Islet precursor cell (in vitro differentiated cells): ENCODE measurements around the gene RYR1.
"Not testable (repeated sequence)": the region's sequence is repeated elsewhere in the genome, so short reads cannot be mapped to it uniquely, and the experiment has no call there.

Source experiments
- DNase-seq: peaks from one replicate; pipeline ENCODE4 v3.0.0-alpha.2; 2018

Gene RYR1

GRCh38 chr19:38571682-38572081, 138.2 kb downstream of the RYR1 start:
- DNase-seq, result no peak

- no peak for DNase-seq
These were observed 144.3 kb downstream of the RYR1 start for GRCh38 chr19:38577826-38578225.

GRCh38 chr19:38579304-38579703, 145.8 kb downstream of the RYR1 start:
- DNase-seq, result not testable (repeated sequence)

DNA sequence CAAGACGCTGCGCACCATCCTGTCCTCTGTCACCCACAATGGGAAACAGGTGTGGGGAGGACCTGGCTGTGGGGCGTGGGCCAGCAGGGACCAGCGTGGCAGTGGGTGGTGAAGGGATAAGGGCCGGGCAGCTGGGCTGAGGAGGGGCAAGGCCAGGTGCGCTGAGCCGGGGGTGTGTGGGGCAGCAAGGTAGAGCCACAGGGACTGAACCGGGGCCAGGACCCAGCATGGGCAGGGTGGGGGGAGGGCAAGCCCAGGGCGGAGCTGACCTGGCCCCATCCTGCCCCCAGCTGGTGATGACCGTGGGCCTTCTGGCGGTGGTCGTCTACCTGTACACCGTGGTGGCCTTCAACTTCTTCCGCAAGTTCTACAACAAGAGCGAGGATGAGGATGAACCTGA, 146.6 kb downstream of the RYR1 start:
- DNase-seq, result no peak

DNA sequence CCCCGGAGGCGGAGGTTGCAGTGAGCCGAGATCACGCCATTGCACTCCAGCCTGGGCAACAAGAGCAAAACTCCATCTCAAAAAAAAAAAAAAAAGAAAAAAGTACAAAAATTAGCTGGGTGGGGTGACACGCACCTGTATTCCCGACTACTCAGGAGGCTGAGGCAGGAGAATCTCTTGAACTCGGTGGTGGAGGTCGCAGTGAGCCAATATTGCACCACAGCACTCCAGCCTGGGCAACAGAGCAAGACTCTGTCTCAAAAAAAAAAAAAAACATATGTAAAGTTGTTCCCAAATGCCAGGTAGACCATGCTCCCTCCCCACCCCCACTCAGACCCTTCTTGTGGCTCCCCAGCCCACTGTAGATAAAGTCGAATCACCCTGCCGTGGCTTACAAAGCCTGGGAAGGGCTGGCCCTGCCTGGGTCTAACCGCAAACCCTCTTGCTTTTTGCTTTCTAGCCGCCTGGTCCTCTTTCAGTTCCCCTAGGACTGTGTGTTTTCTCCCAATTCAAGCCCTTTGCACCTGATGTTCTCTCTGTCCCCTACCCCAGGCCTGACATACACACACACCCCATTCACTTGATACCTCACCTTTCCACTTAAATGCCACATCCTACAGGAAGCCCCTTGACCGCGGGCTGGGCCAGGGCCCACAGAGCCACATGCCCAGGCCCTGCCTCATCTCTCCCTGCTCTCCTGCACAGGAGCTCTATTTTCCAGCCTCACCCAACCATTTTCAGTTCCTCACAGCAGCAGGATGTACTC, 149.9 kb downstream of the RYR1 start:
- no peak for DNase-seq

- no peak for DNase-seq
These were observed 150.5 kb downstream of the RYR1 start for GRCh38 chr19:38583985-38584305.

DNA sequence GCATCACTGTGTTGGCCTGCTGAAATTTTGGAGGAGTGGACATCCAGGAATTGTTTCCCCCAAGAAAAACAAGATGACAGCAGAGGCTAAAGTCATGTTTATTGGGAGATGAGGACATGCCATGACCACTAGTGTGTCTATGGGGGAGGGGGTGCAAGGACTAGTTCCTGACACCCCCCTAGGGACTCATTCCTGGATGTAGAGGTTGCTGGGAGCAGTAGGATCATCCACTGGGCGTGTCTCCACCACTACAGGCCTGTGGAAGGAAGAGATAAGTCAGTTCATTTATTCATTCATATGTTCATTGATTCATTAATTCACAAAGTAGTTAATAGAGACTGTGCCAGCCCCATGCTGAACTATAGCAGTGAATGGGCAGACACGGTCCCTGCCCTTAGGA, 154.1 kb downstream of the RYR1 start:
- DNase-seq, result no peak

DNA sequence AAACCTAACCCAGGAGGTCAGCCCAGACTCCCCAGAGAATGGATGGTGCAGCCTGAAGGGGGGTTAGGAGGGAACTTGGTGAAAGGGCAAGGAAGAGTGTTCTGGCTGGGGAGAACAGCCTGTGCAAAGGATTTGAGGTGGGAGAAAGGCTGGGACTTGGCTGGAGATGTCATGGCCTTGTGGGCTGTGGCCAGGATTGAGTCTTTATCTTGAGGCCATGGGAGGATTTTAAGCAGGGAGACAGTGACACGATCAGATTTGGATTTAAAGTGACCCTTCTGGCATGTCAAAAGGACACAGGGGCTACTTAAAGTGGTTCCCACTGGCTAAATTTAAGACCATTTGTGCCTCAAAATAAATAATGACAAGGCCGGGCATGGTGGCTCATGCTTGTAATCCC, 154.6 kb downstream of the RYR1 start:
- no peak for DNase-seq

DNA sequence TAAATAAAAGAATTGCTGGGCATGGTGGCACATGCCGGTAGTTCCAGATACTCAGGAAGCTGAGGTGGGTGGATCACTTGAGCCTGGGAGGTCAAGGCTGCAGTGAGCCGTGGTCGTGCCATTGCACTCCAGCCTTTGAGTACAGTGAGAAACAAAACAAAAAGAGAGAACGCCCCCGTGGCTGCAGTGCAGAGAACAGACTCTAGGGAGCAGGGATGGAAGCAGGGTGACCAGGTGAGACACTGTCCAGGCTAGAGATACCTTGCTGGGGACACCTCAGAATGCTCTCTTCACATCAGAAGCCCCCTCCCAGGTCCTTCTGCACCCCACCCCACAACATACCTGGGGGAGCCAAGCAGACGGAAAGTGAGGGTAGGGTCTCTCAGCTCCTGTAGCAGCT, 159.4 kb downstream of the RYR1 start:
- no peak for DNase-seq

GRCh38 chr19:38596057-38596981, 162.8 kb downstream of the RYR1 start:
- peak; percentile 81 for DNase-seq

DNA sequence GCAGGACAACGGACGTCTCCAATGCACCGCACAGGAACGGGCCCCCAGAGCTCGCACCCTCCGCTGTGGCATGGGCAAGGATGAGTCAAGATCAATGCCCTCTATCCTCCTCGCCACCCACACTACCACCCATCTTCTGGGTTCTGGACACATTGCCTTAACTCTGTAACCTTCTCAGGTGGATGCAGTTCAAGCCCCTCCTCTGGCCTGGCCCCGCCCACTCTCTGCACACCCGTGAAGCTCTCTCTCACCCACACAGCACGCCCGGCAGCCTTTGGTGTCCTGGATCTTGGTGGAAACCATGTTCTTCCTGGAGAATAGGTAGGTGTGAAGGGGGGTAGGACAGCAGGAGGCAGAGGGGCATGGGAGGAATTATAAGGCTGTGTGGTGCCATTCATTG, 163.6 kb downstream of the RYR1 start:
- DNase-seq, result no peak

GRCh38 chr19:38599722-38600121, 166.2 kb downstream of the RYR1 start:
- DNase-seq, result no peak

GRCh38 chr19:38602856-38603255, 169.4 kb downstream of the RYR1 start:
- not testable (repeated sequence) for DNase-seq

DNA sequence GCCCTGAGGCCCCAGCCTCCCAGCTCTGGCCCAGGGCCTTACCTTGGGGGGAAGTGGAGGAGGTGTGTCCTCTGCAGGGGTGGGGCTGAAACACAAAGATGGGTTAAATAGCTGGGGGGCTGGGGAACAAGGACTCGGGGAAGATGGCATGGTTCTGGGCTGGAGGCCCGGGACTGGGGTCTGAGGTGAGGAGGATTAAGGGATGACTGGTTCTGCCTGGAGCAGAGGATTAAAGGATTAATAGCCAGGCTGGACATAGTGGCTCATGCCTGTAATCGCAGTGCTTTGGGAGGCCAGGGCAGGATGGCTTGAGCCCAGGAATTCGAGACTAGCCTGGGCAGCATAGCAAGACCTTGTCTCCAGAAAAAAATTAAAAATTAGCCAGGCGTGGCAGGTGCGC, 172.6 kb downstream of the RYR1 start:
- no peak for DNase-seq

DNA sequence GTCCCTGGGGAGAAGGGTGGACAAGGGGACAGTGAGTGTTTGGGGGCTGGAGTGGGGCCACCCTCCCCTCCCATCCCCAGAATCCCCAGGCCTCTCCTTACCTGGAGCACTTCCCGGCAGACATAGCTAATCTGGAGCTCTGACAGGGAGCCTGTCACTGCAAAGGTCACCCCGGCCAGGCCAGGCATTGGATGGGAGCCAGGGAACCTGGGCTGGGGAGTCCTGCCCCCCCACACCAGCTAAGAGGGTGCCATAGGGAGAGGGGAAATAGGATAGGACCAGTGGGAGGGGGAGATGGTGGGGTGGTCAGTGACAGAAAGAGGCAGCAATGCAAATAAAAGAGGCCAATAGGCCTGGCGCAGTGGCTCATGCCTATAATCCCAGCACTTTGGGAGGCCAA, 180.8 kb downstream of the RYR1 start:
- DNase-seq, result no peak

GRCh38 chr19:38615007-38615581, 181.6 kb downstream of the RYR1 start:
- no peak for DNase-seq

DNA sequence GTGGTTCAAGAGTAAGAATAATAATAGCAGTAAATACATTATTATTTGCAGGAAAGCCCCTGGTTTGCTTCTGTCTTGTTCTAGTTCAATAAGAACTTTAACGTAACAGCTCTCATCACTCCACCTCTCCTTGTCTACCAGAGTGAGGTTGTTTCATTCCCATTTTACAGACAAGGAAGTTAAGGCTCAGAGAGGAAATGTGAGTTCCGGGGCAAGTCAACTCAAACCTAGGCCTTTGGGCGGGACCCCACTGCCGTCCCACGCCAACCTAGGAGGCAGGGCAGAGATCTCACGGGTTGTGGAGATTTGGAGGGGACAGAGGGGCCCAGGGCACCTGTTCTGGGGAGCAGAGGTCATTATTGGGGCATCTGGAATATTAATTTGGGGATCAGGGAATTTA, 182.8 kb downstream of the RYR1 start:
- DNase-seq, result no peak

DNA sequence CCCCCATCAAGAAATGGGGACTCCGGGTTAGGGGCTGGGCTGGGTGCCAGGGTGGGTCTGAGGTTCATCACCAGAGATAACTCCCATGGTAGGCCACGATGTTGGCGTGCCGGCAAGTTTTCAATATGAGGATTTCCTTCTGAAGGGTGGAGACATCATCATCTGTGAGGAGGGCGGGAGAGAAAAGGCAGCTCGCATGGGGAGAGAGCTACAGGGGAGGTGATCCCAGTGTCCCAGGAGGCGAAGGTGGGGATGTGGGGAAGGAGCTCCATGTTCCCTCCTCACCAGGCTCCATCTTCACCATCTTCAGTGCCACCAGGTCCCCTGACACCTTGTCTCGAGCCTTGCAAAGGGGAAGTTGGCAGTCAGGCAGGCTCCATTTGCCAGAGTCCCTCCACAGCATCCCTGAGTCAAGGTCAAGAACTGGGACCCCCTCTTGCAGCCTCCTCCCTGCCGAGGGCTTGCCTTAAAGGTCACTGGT, 183.8 kb downstream of the RYR1 start:
- no peak for DNase-seq

GRCh38 chr19:38617764-38618589, 184.5 kb downstream of the RYR1 start, which contains the start of gene MAP4K1:
TSS of gene MAP4K1 (minus strand) at chr19:38617953. CDS start at chr19:38617895, 58 bp downstream.
- DNase-seq, result no peak

GRCh38 chr19:38618590-38619360, 185.3 kb downstream of the RYR1 start, which contains the start of gene EIF3K:
TSS of gene EIF3K (plus strand) at chr19:38619188. CDS start at chr19:38619269, 81 bp downstream.
- DNase-seq, result peak; percentile 99

DNA sequence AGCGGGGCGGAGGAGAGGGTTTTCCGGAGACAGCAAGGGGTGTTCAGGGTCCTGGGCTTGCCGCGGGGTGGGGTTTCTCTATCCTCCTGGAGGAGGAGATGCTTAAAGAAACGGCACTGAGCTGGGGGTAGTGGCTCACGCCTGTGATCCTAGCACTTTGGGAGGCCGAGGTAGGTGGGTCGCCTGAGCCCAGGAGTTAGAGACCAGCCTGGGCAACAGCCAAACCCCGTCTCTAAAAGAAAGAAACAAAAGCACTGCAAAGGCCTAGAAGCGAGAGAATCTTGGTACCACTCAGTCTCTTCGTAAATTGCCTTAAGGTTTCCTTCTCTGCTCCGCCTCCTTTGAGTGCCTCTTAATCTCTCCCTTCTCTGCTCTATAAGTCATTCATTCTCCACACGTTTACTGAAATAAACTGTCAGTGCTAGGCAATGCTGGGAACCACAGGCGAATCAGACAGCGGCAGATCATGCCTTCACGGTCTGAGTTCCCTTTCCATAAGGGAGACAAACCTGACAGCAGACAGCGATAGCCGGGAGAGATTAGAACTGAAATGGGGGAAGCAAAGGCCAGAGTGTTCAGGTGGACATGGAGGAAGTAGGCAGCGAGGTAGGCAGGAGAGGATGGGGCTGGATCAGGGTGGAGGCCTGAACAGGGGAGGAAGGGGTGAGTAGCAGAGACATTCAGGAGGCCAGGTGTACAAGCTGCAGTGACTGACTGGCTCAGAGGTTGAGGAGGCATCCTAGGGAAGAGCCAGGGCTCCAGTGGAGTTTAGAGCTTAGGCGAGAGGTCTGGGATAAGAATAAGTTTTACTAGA, 186.1 kb downstream of the RYR1 start:
- no peak for DNase-seq
